ENCODE data around the gene HORMAD2. TPM values are rescaled to one million over a fixed set of nuclear protein-coding genes. Genes with fewer than 3 reads are reported as not detected.

HORMAD2 gene
- total RNA-seq, 1 experiment from 2014 or later, result not detected

DNA sequence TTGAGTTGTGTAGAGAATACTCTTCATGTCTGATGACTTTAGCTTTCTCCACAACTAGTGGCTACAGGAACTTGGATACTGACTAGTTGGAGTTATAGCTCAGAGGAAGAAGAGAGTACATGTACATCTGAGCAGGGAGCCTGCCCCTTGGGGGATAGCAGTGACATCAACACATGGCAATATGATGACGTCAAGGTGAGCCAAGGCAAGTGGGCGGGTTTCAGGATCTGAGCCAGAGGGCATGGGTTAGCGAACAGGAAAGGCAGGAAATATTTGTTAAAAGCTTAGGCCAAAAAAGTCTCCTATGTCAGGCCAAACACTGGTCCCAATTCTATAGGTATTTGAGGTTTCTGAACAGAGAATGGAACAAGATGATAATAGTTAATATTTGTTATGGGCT is 42.0 kb upstream of the HORMAD2 start:
- no peaks in the 10 kb centered on the region for H4K20me1 ChIP-seq (ENCODE audit: low read length)
- no peak overlapping the region for H3K27ac ChIP-seq (ENCODE audit: low read length)
- no peaks in the 10 kb centered on the region for H3F3A ChIP-seq (ENCODE audit: low read length, unreplicated experiment)
- POLR2A ChIA-PET (ENCODE audit: unreplicated experiment), result no interaction called here
- no peaks in the 10 kb centered on the region for H3K9me2 ChIP-seq (replicated peaks; ENCODE audit: low read length)
- no TSS peak for BruUV-seq (replicated peaks)
- H3K27me3 ChIP-seq (ENCODE audit: low read length), result no peaks in the 10 kb centered on the region
- H3K79me2 ChIP-seq (ENCODE audit: low read length), result no peaks in the 10 kb centered on the region
- H3K4me1 ChIP-seq (ENCODE audit: insufficient read depth, low read length), result peaks cover 13% of the 10 kb centered on the region
- no peak for ATAC-seq
- TF ChIP-seq, protein P1, sequence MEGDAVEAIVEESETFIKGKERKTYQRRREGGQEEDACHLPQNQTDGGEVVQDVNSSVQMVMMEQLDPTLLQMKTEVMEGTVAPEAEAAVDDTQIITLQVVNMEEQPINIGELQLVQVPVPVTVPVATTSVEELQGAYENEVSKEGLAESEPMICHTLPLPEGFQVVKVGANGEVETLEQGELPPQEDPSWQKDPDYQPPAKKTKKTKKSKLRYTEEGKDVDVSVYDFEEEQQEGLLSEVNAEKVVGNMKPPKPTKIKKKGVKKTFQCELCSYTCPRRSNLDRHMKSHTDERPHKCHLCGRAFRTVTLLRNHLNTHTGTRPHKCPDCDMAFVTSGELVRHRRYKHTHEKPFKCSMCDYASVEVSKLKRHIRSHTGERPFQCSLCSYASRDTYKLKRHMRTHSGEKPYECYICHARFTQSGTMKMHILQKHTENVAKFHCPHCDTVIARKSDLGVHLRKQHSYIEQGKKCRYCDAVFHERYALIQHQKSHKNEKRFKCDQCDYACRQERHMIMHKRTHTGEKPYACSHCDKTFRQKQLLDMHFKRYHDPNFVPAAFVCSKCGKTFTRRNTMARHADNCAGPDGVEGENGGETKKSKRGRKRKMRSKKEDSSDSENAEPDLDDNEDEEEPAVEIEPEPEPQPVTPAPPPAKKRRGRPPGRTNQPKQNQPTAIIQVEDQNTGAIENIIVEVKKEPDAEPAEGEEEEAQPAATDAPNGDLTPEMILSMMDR (conservative IDR thresholded peaks at IDR 0.05; ENCODE audit: low read depth, low read length), result no peak
- TF ChIP-seq EZH2phosphoT487 (IDR thresholded peaks at IDR 0.05; ENCODE audit: borderline replicate concordance, low read length), result no peak
- no peak for TF ChIP-seq EZH2 (IDR thresholded peaks at IDR 0.05; ENCODE audit: low read length, unreplicated experiment)
- no peak overlapping the region for H3K9ac ChIP-seq (ENCODE audit: low read length)
- DNase-seq, result peak; percentile 15
- no peaks in the 10 kb centered on the region for H3K36me3 ChIP-seq (ENCODE audit: low read depth, low read length)
- no peak overlapping the region for H3K4me2 ChIP-seq (ENCODE audit: low read length)
- intact Hi-C loops (cut with micrococcal nuclease), result no loop called here
- no peak overlapping the region for H2AFZ ChIP-seq (ENCODE audit: low read length)
- no peaks in the 10 kb centered on the region for H3K9me3 ChIP-seq (ENCODE audit: low read length)
- CTCF ChIA-PET, result no interaction called here
- no peak overlapping the region for H3K4me3 ChIP-seq (ENCODE audit: low read length)

DNA sequence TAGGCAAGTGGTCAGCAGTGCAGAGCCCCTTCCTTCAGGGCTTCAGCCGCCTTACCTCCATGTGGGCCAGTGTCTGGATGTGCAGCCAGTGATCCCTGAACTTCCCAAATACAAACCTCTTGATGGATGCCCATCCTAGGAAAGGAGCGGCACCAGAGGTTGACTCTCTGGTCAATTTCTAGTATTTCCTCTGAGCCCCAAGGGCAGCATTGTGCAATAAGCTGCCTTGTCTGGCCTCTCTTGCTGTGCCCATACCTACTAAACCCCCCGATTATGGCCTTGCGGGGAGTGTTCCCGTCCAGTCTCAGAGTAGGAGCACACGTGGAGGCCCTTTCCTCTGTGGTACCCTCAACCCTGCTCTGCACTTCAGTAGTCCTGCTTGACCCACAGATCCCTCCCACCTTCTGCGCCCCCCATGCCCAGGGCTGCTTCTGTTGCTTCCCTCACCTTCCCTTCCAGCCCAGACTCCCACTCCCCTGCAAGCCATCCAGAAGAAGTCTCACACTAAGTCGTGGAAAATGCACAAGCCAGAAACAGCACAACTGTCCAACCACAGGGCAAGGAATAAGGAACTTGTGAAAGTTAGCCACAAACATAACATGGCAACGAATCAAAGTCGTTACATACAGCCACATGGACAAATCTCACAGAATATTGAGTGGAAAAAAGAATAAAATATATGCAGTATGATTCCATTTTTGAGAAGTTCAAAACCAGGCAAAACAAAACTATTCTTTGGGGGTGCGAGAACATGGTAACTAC is 39.6 kb upstream of the HORMAD2 start:
- Histone ChIP-seq H4K20me1 (ENCODE audit: low read length) (no peaks in the 10 kb centered on the region), H3K9me2 (replicated peaks; ENCODE audit: low read length) (no peaks in the 10 kb centered on the region), H3K9me3 (ENCODE audit: low read length) (no peaks in the 10 kb centered on the region), H3K27ac (ENCODE audit: low read length) (no peak overlapping the region), H2AFZ (ENCODE audit: low read length) (no peak overlapping the region), H3K79me2 (ENCODE audit: low read length) (no peaks in the 10 kb centered on the region), H3K36me3 (ENCODE audit: low read depth, low read length) (no peaks in the 10 kb centered on the region), H3K27me3 (ENCODE audit: low read length) (no peaks in the 10 kb centered on the region), H3F3A (ENCODE audit: low read length, unreplicated experiment) (no peaks in the 10 kb centered on the region), H3K9ac (ENCODE audit: low read length) (no peak overlapping the region), H3K4me3 (ENCODE audit: low read length) (no peak overlapping the region), H3K4me1 (ENCODE audit: insufficient read depth, low read length) (peaks cover 31% of the 10 kb centered on the region), H3K4me2 (ENCODE audit: low read length) (no peak overlapping the region)
- ChIA-PET POLR2A (ENCODE audit: unreplicated experiment) (no interaction called here), CTCF (no interaction called here)
- no peak for TF ChIP-seq EZH2phosphoT487 (IDR thresholded peaks at IDR 0.05; ENCODE audit: borderline replicate concordance, low read length)
- no peak for TF ChIP-seq EZH2 (IDR thresholded peaks at IDR 0.05; ENCODE audit: low read length, unreplicated experiment)
- TF ChIP-seq, protein P1 (conservative IDR thresholded peaks at IDR 0.05; ENCODE audit: low read depth, low read length), result no peak
- DNase-seq (no peak), ATAC-seq (no peak)
- no TSS peak for BruUV-seq (replicated peaks)
- intact Hi-C loops (cut with micrococcal nuclease), result no loop called here

DNA sequence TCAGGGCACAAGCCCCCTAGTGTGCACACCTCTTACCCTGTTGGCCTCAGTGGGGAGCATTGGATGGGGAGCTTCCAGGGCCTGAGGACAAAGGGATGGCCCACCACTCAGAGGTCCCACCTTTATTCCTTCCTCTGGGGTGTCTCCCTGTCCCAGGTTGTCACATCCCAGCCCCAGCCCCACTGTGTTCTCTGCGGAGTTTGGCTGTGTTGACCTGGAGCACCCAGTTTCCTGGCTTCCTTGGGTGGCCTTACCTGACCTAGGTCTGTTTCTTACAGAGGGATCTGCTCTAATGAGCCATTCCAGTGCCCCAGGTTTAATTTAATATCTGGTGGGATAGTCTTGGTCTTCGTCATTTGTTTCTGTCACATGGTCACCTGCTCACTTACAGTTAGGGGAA is 38.8 kb upstream of the HORMAD2 start:
- ATAC-seq (no peak), DNase-seq (no peak)
- H3K4me1 ChIP-seq (ENCODE audit: insufficient read depth, low read length), result peaks cover 29% of the 10 kb centered on the region
- no peak overlapping the region for H2AFZ ChIP-seq (ENCODE audit: low read length)
- H3K79me2 ChIP-seq (ENCODE audit: low read length), result no peaks in the 10 kb centered on the region
- no peaks in the 10 kb centered on the region for H3K9me3 ChIP-seq (ENCODE audit: low read length)
- no peaks in the 10 kb centered on the region for H3K27me3 ChIP-seq (ENCODE audit: low read length)
- intact Hi-C loops (cut with micrococcal nuclease), result no loop called here
- H3K36me3 ChIP-seq (ENCODE audit: low read depth, low read length), result no peaks in the 10 kb centered on the region
- BruUV-seq (replicated peaks), result no TSS peak
- no peak overlapping the region for H3K27ac ChIP-seq (ENCODE audit: low read length)
- H3K4me3 ChIP-seq (ENCODE audit: low read length), result no peak overlapping the region
- TF ChIP-seq EZH2phosphoT487 (IDR thresholded peaks at IDR 0.05; ENCODE audit: borderline replicate concordance, low read length) (no peak), EZH2 (IDR thresholded peaks at IDR 0.05; ENCODE audit: low read length, unreplicated experiment) (no peak)
- TF ChIP-seq, protein P1 (conservative IDR thresholded peaks at IDR 0.05; ENCODE audit: low read depth, low read length), result no peak
- ChIA-PET CTCF (no interaction called here), POLR2A (ENCODE audit: unreplicated experiment) (no interaction called here)
- no peak overlapping the region for H3K9ac ChIP-seq (ENCODE audit: low read length)
- H4K20me1 ChIP-seq (ENCODE audit: low read length), result no peaks in the 10 kb centered on the region
- H3K9me2 ChIP-seq (replicated peaks; ENCODE audit: low read length), result no peaks in the 10 kb centered on the region
- no peaks in the 10 kb centered on the region for H3F3A ChIP-seq (ENCODE audit: low read length, unreplicated experiment)
- no peak overlapping the region for H3K4me2 ChIP-seq (ENCODE audit: low read length)

Data from PC-3 (cell line).